Astrocyte of the spinal cord (primary cell): ENCODE results near the gene SLC27A1.
A peak's percentile ranks its signal among the peaks of the same experiment; 100 is the strongest.

Experiments
- DNase-seq: peaks from one replicate; pipeline ENCODE4 v3.0.0; 2011; ENCODE audit warnings: low read depth, low spot score
- H3K4me3 ChIP-seq: 2 replicates; pipeline ENCODE4 v1.5.1; 2011; ENCODE audit warnings: low read depth, mild to moderate bottlenecking, low read length, moderate library complexity
- CTCF ChIP-seq: IDR thresholded peaks from 2 replicates; pipeline ENCODE4 v1.5.1; 2012; ENCODE audit warnings: low read depth, mild to moderate bottlenecking, low read length, inconsistent platforms
- in situ Hi-C: cut with HindIII; loops from 2 replicates; pipeline ENCODE4 v1.10.0; 2017; ENCODE audit warnings: low sequenced_read_pairs

SLC27A1 gene

GRCh38 chr19:17448131-17448967 lies 22.0 kb upstream of the SLC27A1 start, which contains the start of gene TMEM221:
Gene TMEM221, minus strand, starts transcription at chr19:17448668. Its CDS starts 206 bp downstream, at chr19:17448462.
- no peak for DNase-seq
- H3K4me3 ChIP-seq, result peak within 1 kb of the TSS; percentile 17
- in situ Hi-C loops, result no loop called here
- peak; percentile 47 for TF ChIP-seq CTCF

- no peak for DNase-seq
- TF ChIP-seq CTCF, result no peak
- no peak overlapping the region for H3K4me3 ChIP-seq
- in situ Hi-C loops, result no loop called here
Measured at GRCh38 chr19:17450264-17451075, 19.9 kb upstream of the SLC27A1 start.

DNA sequence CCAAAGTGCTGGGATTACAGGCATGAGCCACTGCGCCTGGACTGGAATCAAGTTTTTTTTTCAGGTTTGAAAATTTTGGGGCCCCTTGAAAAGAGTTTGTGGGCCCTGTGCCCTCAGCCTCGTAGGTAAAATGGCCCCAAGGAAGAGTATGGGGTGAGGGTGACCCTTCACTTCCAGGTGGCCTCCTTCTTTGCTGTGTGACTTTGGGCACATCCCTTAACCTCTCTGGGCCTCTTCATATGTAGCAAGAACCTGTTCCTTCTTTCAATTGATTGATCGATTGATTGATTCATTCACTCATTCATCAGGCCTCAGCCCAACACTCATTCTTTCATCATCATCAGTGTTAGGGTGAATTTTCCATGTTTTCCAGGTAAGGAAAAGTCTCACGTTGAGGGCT lies 18.5 kb upstream of the SLC27A1 start:
- DNase-seq, result no peak

GRCh38 chr19:17454576-17455071 lies 15.7 kb upstream of the SLC27A1 start:
- H3K4me3 ChIP-seq, result no peak overlapping the region
- no peak for TF ChIP-seq CTCF
- in situ Hi-C loops, result no loop called here
- no peak for DNase-seq

More for the DNA sequence above, 18.5 kb upstream of the SLC27A1 start:
- TF ChIP-seq CTCF, result no peak
- in situ Hi-C loops, result no loop called here
- no peak overlapping the region for H3K4me3 ChIP-seq

GRCh38 chr19:17455308-17456123 lies 14.8 kb upstream of the SLC27A1 start:
- no peak for DNase-seq
- in situ Hi-C loops, result no loop called here
- TF ChIP-seq CTCF, result no peak
- no peak overlapping the region for H3K4me3 ChIP-seq

GRCh38 chr19:17456127-17456526 lies 14.2 kb upstream of the SLC27A1 start:
- no peak overlapping the region for H3K4me3 ChIP-seq
- no peak for DNase-seq
- no peak for TF ChIP-seq CTCF
- in situ Hi-C loops, result no loop called here
